Ascending aorta (tissue), 2 donors: ENCODE data around the gene YARS1. TPM values are rescaled to one million over a fixed set of nuclear protein-coding genes. Genes with fewer than 3 reads are reported as not detected.

Experiments used
- DNase-seq, 2 donors: peaks; one replicate each; pipeline ENCODE4 v3.0.0-alpha.2; 2019; ENCODE audit warnings: low spot score in 2 of 2
- H3K27ac ChIP-seq, 2 donors: fragments of 200-600 bp; sonication (generic); one replicate each; pipeline ENCODE4 v1.5.1; 2016 to 2017; ENCODE audit warnings: mild to moderate bottlenecking in 1 of 2
- H3K27me3 ChIP-seq: fragments of 200-600 bp; sonication (generic); one replicate; pipeline ENCODE4 v1.5.1; 2017
- H3K36me3 ChIP-seq, 2 donors: fragments of 200-600 bp; sonication (generic); one replicate each; pipeline ENCODE4 v1.5.1; 2016
- H3K4me1 ChIP-seq, 2 donors: fragments of 200-600 bp; sonication (generic); one replicate each; pipeline ENCODE4 v1.5.1; 2016 to 2017; ENCODE audit warnings: mild to moderate bottlenecking in 1 of 2
- H3K4me3 ChIP-seq, 2 donors: fragments of 200-600 bp; sonication (generic); one replicate each; pipeline ENCODE4 v1.5.1; 2016 to 2017; ENCODE audit warnings: mild to moderate bottlenecking in 1 of 2
- H3K9me3 ChIP-seq, 2 donors: fragments of 200-600 bp; sonication (generic); one replicate each; pipeline ENCODE4 v1.5.1; 2016
- CTCF ChIP-seq, 3 experiments: fragments of 200-600 bp in 2 of 3; fragments of 450-650 bp in 1 of 3; sonication (generic) in 2 of 3; IDR thresholded peaks; one replicate each; pipeline ENCODE4 v1.5.1; 2016 to 2019; ENCODE audit warnings: antibody characterized with exemption in 3 of 3, mild to moderate bottlenecking in 1 of 3, moderate library complexity in 1 of 3
- intact Hi-C: fragments of 100-400 bp; cut with DNase I; formaldehyde crosslinking; loops from one replicate; pipeline ENCODE4 v1.15.1; 2023
- total RNA-seq: library from RNA; depleted of rRNA; stranded (reverse); fragments of >200 nt; gene quantifications from one replicate; pipeline ENCODE4 v1.1.0, GENCODE V29; 2016

YARS1 gene
- total RNA-seq, 1 donor from 2014 or later: 48.9 TPM

GRCh38 chr1:32774950-32775634 lies 42.1 kb downstream of the YARS1 start:
- peak overlapping the region in 1 of 2 donors; percentile 14 for H3K27ac ChIP-seq
- peaks cover 45 to 61% of the 10 kb centered on the region in 2 donors for H3K36me3 ChIP-seq
- no peak for TF ChIP-seq CTCF (IDR thresholded peaks at IDR 0.05)
- no peaks in the 10 kb centered on the region for H3K9me3 ChIP-seq
- no peak overlapping the region for H3K4me3 ChIP-seq
- H3K27me3 ChIP-seq: no peaks in the 10 kb centered on the region
- no peak for DNase-seq
- intact Hi-C loops: no loop called here
- no peaks in the 10 kb centered on the region for H3K4me1 ChIP-seq

GRCh38 chr1:32774464-32774808 lies 42.7 kb downstream of the YARS1 start:
- no peak overlapping the region for H3K27ac ChIP-seq

GRCh38 chr1:32773764-32774463 lies 43.2 kb downstream of the YARS1 start:
- Histone ChIP-seq H3K27me3 (no peaks in the 10 kb centered on the region), H3K27ac (no peak overlapping the region), H3K4me3 (no peak overlapping the region), H3K9me3 (no peaks in the 10 kb centered on the region), H3K36me3 (peaks cover 37 to 50% of the 10 kb centered on the region in 2 donors), H3K4me1 (no peaks in the 10 kb centered on the region)
- no peak for DNase-seq
- intact Hi-C loops: loop anchor here (1.0 kb wide), 1 partner anchor 62 kb away; no protein-coding TSS in a partner anchor
- no peak for TF ChIP-seq CTCF (IDR thresholded peaks at IDR 0.05)

More at GRCh38 chr1:32774464-32774808, 42.7 kb downstream of the YARS1 start:
- peaks cover 42 to 55% of the 10 kb centered on the region in 2 donors for H3K36me3 ChIP-seq
- H3K4me3 ChIP-seq: no peak overlapping the region
- H3K27me3 ChIP-seq: no peaks in the 10 kb centered on the region
- DNase-seq: no peak
- intact Hi-C loops: no loop called here
- TF ChIP-seq CTCF (IDR thresholded peaks at IDR 0.05): no peak
- no peaks in the 10 kb centered on the region for H3K9me3 ChIP-seq
- H3K4me1 ChIP-seq: no peaks in the 10 kb centered on the region

- Histone ChIP-seq H3K27ac (no peak overlapping the region), H3K4me1 (no peaks in the 10 kb centered on the region), H3K4me3 (no peak overlapping the region), H3K27me3 (no peaks in the 10 kb centered on the region), H3K36me3 (peaks cover 29 to 43% of the 10 kb centered on the region in 2 donors), H3K9me3 (no peaks in the 10 kb centered on the region)
- peak; percentile 82 to 95 (median 90) for TF ChIP-seq CTCF (IDR thresholded peaks at IDR 0.05)
- DNase-seq: peak; percentile 37 to 90
- intact Hi-C loops: loop anchor here (1.0 kb wide), 1 partner anchor 61 kb away; no protein-coding TSS in a partner anchor
Measured at GRCh38 chr1:32773018-32773763, 44.0 kb downstream of the YARS1 start.

GRCh38 chr1:32772281-32773017 lies 44.7 kb downstream of the YARS1 start:
- intact Hi-C loops: loop anchor here (1.0 kb wide), 1 partner anchor 60 kb away; no protein-coding TSS in a partner anchor
- H3K4me3 ChIP-seq: no peak overlapping the region
- H3K27me3 ChIP-seq: no peaks in the 10 kb centered on the region
- H3K36me3 ChIP-seq: peaks cover 25 to 36% of the 10 kb centered on the region in 2 donors
- no peak for TF ChIP-seq CTCF (IDR thresholded peaks at IDR 0.05)
- DNase-seq: no peak
- H3K4me1 ChIP-seq: peaks cover 0 to 3% of the 10 kb centered on the region in 2 donors
- no peaks in the 10 kb centered on the region for H3K9me3 ChIP-seq
- no peak overlapping the region for H3K27ac ChIP-seq
